Brain pericyte (primary cell): Measurements from ENCODE around the gene CDK5.

Experiments used
- DNase-seq: peaks from one replicate; pipeline ENCODE4 v3.0.0-alpha.2; 2012; ENCODE audit warnings: low read depth, low spot score

Gene CDK5

DNA sequence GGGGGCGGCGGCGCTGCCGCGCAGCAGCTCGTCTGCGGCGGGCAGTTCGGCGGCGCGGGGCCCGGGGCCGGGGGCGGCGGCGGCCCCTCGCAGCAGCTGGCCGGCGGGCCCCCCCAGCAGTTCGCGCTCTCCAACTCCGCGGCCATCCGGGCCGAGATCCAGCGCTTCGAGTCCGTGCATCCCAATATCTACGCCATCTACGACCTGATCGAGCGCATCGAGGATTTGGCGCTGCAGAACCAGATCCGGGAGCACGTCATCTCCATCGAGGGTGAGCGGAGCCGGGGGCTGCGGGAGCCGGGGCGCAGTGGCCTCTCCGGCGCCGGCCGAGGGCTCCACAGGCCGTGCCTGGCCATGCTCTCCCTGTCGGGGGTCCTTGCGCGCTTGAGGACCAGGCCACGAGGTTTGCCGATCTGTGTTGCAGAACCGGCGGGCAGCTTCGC lies 29.1 kb upstream of the CDK5 start:
- no peak for DNase-seq

DNA sequence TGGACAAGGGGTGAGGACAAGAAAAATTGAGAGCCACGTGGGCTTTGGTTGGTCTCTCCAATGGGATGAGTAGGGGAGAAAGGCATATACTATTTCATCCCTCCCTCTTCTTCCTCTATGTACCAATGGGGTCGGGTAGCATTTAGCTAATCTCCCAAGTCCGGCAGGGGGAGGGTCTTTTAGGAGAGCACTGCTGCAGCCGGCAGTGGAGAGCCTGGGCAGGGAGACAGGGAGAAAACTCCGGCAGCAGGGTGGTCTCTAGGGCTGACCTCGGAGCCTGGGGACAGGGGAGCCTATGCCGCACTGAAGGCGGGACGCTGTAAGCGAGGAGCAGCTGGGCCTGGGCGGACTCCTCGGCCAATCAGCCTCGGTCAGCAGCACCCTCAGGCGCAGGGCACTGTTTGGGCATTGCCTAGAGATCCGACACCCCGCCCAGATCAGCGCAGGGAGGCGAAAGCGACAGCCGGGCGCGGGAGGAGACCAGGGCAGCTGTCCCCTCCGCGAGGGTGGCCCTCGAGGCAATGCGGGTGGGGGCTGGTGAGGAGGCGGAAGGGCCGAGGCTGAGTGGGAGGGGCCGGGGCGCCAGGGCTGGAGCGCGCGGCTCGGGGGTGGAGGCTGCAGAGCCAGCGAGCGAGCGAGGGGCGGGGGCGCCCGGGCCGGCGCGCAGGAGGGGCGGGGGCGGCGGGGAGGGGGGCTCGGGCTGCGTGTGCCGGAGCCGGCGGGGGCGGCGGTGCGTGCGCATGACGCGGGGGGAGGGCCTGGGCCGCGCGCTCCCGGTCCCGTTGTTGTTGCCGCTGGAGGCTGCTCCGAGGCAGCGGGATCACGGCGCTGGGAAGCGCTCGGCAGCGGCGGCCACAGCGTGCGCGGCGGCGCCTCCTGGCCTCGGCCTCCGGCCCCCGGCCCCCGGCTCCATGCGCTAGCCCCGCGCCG lies 28.3 kb upstream of the CDK5 start, which contains the start of gene AGAP3:
TSS of gene AGAP3 (plus strand) at position 785 of the 930 bp plus-strand sequence. CDS start 267 bp downstream, outside the sequence.
- no peak for DNase-seq

DNA sequence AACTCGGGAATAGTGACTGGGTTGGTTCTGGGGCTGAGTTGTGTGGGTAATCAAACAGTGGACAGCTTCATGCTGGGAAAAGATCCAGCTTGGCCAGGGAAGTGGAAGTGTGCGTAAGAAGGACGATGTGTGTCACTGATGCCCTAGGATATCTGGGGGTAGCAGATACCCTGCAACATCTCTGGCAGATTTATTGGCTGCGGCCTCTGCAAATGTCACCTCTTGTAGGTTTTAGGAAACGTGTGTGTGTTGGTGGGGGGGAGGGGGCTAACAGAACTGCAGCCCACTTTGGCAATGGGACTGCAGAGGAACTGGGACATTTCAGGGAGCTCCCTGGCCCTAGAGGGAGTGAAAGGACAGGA lies 27.6 kb upstream of the CDK5 start:
- DNase-seq: no peak

DNA sequence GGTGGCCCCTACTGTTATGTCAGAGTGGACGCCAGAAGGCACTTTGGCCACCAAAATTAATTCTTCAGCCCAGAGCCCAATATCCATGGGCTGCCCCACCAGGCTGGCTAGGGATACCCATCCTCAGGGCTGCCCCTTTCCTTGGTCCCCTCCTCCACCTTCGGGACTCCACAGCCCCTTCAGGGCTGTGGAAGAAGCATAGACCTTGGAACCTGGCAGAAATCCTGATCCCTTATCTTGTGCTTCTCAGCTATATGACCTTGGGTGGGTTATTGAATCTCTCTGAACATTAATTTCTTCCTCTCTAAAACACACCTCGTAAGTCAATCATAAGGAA lies 26.1 kb upstream of the CDK5 start:
- no peak for DNase-seq

DNA sequence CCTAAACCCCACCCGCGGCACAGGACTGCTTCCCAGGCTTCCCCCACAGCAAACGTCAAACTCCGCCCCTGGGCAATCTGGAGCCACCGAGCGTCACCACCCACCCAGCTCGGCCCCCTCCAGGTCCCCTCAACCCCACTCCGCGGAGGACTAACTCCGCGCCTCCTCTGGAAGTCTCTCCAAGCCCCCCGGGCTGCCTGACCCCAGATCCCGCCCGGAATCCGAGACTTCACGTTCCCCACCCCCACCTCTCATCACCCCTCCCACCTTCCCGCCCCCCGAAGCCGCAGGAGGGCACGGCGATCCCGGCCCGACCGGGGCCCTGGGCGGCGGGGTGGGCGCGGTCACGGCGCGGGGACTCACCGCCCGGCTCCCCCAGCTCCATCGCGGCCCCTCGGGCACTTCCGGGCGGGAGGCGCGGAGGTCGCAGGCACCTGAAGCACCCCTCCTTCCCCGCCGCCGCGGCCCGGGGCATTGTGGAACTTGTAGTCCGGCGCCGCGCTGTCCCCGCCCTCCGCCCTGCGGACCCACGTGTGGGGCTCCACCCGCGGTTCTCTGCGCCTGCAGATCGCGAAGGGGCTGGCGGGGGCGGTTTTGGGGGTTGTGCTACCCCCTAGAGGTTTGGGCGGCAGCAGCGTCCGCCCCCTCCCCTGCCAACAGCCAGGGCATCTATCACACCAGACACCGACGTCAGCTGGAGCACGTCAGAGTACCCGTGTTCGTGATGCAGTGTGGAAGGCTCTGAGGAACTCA lies 25.6 kb upstream of the CDK5 start, which contains the start of gene TMUB1:
TSS of gene TMUB1 (minus strand) at position 423 of the 753 bp plus-strand sequence. CDS start 930 bp downstream, outside the sequence.
- no peak for DNase-seq

DNA sequence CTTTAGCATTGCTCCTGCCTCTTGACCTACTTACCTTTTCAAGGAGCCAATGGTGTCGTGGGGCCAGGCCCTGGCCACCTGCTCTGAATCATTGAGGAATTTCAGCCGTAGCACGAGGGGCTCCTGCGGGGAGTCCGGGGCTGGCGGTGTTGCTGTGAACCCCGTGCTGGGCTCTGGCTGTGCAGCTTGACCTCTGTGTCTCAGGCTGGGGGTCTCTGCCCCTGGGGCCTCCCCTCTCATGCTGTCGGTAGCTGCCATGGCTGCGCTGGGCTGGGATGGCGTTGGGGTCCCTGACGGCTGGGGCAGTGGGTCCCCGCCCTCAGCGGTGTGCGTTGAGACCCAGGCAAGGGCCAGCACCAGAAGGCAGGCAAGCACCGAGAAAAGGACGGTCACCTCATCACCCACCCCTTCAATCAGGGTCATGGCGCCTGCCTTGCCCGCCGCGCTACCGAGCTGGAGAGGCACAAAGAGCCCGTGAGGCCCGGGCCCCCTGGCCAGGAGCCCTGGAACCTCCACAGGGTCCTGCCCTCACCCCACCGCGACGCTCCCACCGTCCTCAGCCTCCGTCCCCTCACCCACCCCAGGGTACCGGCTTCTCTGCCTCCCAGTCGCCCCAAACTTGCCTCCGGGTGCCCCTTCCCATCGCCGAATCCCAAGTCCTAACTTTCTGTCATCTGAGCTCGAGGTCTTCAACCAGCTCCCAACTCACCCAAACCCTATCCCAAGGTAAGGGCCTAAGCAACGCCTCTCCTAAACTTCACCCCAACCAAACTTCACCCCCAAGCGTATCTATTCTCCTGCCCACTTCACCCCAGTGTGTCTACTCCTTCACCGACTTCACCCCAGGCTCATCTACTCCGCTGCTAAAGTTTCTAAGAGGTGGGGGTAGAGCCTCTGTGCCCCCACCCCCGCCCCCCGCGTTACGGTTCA lies 24.7 kb upstream of the CDK5 start:
- no peak for DNase-seq

DNA sequence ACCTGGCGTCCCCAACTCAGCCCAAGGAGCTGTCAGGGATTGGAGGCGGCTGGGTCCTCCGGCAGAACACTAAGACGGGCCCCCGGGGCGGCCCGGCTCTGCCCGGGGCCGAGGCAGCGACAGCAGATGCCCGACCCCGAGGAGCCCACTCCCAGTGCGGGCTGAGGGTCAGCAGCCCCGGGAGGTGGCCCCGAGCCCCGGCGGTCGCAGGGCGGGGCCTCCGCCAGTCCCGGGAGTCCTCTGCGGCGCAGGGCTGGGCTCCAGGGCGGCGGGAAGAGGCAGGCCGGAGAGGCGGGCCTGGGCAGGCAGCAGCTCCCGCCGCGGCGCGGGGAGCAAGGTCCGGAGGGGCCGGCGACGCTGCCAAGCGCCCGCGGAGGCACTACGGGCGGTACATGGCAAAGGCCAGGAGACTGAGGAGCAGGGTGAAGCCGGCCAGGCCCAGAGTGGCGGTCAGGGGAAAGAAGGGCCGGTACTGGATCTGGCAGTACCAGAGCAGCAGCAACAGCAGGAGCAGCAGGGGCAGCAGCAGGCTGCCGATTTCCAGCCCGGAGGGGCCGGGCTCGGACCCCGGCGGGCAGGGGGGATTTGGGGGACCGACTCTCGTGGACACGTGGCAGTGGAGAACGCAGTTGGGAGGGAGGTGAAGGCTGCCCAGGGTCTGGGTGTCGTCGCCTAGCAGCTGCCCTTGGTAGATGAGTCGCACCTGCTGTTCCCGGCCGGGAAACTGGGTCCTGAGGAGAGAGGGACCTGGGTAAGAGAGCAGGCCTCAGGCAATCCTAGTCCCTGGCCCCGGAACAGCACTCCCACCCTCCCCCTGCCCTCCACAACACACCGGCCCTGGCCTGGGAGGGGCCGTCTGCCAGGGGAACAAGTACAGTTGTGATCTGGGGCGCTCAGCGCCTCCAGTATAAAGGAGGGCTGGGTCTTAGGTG lies 23.7 kb upstream of the CDK5 start:
- no peak for DNase-seq

DNA sequence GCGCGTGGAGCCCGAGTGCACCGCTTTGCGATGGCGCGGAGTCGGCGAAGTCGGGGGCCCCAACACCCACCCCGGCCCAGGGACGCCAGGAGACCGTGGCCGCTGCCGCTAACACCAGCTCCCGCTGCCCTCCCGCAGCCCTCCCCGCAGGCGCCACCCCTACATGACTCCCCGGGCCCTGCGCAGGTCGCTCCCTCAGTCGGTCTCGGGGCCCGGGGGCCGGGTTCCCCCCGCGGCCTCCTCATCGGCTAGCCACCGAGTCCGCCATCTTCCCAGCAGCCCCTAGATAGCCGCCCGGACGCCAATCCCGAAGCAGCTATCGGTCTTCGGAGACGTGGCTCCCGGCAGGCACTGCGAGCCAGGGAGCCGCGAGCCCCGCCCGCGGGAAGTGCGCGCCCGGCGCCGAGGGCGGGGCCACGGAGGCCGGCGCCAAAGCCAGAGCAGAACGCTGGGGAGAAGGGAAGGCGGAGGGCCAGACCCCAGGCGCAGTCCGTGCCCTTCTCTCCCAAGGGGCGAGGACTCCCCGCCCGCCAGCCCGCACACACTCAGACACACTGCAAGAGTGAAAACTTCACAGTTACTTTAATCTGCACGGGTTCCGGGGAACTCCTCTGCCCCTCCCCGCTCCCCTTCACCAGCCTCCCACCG lies 22.9 kb upstream of the CDK5 start, which contains the start of gene FASTK:
TSS of gene FASTK (minus strand) at position 288 of the 648 bp plus-strand sequence. CDS start at position 245, 43 bp downstream.
- DNase-seq: no peak

DNA sequence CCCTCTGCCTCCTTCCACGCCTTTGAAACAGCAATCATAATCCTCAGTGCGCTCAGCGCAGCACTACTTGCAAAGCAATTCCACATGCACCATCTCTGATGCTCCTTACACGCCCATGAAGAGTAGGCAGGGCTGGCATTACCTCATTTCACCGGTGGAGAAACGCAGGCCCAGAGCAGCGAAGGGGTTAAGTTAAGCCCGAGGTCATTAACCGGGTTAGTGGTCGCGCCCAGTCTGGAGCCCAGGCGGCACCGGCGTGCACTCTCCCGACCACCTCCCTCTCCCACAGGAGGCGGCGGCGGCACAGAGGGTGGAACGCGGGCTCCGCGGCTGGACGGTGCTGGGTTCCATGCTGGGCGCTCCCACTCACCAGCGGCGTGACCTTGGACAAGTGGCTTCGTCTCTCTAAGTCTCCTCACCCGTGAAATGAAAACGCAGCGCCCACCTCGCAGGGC lies 22.4 kb upstream of the CDK5 start:
- no peak for DNase-seq

DNA sequence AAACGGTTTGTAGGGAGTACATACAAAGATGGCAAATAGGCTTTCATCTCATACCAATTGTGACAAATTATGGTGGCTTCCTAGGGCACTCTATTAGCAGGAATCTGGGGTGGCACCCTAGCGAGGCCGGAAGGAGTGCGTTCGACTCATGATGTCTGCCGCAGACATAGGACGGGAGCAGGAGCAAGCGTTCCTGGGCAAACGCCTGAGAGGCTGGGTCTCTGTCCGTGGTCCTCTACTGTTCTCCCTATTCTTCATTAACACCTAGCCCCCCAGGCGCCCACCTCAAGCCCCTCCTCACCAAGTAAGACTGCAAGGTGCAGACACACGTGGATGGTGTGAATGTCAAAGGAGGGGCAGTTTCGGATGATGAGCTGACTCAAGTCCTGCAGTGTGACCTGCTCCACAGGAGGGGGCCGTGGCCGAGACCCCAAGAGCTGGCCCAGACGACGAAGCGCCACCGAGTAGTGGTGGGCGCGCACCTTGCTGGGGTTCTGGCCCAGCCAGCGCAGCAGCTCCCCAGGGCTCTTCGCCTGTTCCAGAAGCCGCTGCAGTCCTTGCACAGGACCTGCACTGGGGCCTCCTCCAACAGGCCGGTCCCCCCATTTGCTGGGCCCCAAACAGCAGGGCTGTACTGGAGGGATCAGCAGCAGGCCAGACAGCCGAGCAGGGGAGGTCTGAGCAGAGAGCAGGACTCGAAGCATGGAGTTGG lies 21.7 kb upstream of the CDK5 start:
- DNase-seq: no peak

DNA sequence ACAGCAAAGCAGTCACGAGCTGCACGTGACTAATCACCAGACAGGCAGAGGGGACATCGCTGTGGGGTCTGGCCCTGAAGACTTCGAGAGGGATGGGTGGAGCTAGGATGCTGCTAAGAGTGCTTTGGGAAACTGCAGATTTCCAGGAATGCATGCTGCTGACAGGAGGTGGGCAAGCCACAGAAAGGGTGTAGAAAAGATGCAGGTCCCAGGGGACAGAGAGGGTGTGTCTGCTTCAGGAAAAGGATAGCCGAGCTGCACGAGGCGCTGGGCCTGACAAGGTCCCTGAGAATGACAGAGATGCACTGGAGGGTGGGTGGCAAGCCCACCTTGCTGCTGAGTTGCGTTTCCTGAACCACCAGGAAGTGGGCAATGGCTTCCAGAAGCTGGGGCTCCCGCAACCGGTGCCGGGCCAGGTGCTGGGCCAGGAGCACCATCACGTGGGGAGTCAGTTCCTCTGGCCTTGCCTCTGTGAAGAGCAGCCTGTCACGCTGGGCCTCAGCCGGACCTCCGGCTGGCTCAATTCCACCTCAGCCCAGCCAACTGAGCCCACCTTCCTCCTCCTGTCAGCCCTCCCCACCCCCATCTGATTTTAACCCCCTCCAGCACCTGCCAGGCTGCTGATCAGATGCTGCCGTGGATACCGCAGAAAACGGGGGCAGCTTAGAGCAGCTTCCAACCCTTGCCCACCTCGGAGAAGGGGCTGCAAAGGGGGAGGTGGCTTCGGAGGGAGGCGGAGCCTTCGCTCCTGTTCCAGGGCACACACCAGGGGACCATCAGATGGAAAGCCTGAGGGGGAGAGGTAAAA lies 20.7 kb upstream of the CDK5 start:
- DNase-seq: no peak

DNA sequence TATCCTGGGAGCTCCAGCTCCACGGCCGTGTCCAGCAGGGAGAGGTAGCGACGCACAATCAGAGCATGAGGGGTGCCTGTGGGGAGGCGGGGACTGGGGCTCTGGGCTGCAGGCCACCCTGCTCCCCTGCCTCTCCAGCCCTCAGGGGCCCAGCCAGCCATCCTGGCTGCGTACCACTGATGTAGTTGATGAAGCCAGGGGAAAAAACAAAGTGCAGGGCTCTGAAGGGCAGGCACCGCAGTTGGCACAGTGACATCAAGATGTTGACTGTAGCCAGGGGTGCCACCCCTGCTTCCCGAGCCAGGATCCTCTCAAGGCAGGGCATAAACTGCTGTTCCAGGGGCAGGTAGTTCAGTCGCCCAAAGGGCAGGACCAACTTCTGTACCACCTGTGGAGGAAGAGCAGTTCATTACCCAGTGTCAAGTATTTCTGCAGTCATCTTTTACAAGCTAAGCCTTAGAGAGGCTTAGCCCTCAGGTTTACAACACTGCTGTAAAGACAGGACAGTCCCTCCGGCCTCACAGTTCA lies 20.1 kb upstream of the CDK5 start:
- DNase-seq: no peak

DNA sequence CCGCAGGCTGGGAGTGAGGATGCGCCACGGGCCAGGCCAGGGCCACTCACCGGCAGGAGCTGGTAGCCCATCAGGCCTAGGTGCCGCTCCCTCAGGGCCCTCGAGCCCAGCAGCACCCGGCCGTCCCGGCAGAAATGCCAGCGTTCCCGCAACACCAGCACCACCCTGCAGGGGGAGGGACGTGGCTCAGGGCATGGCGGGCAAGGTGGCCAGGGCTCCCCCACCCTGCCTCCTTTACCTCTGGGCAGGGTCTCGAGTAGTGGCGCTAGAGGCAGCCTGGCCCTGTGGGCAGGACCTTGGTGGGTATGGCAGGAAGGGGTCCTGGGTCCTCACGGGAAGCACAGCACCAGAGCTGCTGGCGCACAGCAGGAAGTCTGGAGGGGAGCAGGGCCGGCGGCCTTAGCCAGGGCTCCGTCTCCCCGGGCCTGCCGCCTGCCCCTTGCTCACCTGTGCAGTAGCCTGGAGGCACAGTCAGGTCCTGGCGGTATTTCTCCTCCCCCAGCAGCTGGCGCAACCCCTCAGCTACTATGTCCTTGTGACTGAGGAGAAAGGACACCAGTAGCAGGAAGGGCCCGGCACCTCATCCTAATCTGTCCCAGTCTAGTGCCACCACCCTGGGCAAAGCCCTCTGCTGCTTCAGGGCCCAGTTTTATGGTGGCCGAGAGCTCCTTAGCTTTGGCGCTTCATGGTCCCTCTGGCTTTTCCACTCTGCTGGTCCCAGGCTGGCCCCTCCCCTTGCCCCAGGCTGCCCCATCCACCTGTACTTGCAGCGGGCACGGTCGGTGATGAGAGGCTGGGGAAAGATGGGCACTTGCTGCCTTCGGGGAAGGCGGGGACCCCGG lies 19.4 kb upstream of the CDK5 start:
- DNase-seq: no peak

DNA sequence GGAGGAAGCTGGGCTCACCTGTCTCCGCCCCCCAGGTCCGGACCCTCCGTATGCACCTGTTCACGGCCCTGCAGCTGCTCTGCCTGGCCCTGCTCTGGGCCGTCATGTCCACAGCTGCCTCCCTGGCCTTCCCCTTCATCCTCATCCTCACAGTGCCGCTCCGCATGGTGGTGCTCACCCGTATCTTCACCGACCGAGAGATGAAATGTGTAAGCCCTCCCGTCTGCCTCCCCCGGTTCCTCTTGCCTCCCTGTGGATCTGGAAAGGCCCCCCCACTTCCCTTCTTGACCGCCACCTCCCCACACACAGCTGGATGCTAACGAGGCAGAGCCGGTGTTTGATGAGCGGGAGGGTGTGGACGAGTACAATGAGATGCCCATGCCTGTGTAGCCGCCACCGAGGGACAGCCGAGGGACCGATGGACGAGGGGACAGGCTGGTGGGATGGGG lies 18.3 kb upstream of the CDK5 start:
- DNase-seq: no peak

DNA sequence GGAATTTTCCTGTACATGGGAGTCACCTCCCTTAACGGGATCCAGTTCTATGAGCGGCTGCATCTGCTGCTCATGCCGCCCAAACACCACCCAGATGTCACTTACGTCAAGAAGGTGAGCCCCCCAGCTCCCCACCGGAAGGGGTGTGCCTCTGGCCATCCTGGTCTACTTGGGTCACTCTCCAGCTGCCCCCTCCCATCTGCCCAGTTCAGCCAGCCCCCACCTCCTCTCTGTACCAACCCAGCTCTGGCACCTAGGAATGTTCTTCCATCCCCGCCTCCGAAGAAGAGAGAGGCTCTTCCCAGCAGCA lies 17.9 kb upstream of the CDK5 start:
- no peak for DNase-seq

DNA sequence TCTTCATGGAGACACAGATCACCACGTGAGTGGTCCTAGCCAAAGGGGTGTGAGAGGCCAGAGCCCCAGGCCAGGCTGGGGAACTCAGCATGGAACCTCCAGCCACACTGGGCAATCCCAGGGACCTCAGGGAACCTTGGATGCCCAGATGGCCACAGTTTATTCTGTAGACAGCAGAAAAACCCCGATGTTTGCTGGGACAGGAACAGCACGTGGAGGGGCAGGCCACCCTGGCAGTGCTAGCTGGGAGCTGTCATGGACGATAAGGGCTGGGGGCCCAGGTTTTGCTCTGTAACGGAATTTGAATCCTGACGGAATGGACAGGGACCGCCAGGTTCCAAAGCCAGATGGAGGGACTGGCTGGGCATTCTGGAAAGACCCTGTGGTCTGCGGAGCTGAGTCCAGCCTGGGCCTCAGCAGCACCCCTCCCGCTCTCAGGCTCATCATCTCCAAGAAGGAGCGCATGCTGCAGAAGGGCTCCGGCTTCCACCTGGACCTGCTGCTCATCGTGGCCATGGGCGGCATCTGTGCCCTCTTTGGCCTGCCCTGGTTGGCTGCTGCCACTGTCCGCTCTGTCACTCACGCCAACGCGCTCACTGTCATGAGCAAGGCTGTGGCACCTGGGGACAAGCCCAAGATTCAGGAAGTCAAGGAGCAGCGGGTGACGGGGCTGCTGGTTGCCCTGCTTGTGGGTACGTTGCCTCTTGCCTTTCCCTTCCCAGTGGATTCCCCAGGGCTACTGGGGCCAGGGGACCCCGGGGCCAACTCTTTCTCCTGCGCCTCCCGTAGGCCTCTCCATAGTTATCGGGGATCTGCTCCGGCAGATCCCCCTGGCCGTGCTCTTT lies 17.3 kb upstream of the CDK5 start:
- no peak for DNase-seq
